ENCODE measurements around the gene SLCO2B1. TPM values are rescaled to one million over a fixed set of nuclear protein-coding genes. Genes with fewer than 3 reads are reported as not detected.

SLCO2B1 gene
- total RNA-seq, 1 experiment from 2014 or later, result 277 TPM

DNA sequence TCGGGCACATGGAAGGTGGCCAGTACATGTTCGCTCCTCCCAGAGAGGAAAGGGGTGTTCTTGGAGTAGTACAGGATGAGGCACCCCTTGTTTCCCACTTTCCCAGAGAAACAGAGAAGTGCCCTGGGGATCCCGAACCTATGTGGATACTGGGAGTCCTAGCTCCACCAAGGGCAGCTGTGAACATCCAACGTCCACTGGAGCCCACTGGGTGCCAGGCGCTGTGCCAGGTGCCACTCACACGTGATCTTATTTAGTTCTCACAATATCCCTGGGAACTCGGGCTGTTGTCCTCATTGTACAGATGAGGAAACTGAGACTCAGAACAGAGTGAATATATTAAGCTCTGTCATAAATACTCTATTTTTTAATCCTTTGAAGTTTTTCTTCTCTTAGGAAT lies 12.0 kb downstream of the SLCO2B1 start:
- Histone ChIP-seq H3K4me1 (peaks cover 98% of the 10 kb centered on the region), H3K9me3 (peaks cover 10% of the 10 kb centered on the region), H3K27me3 (replicated peaks; ENCODE audit: control insufficient read depth, insufficient read depth, low read length) (no peaks in the 10 kb centered on the region), H3K36me3 (ENCODE audit: control insufficient read depth, insufficient read depth, low read length) (peaks cover 15% of the 10 kb centered on the region), H3K4me3 (ENCODE audit: low read depth, low read length) (no peak overlapping the region)
- no peak for DNase-seq
- Mint-ChIP-seq H3K4me1 (ENCODE audit: low read depth, unreplicated experiment) (peaks cover 70% of the 10 kb centered on the region), H3K9me3 (ENCODE audit: unreplicated experiment) (peaks cover 14% of the 10 kb centered on the region), H3K27ac (ENCODE audit: unreplicated experiment) (peak overlapping the region; percentile 97), H3K27me3 (ENCODE audit: insufficient read depth, unreplicated experiment) (no peaks in the 10 kb centered on the region), H3K4me3 (ENCODE audit: unreplicated experiment) (peak overlapping the region; percentile 43), H3K36me3 (ENCODE audit: insufficient read depth, unreplicated experiment) (peaks cover 83% of the 10 kb centered on the region)
- TF ChIP-seq, protein P1, sequence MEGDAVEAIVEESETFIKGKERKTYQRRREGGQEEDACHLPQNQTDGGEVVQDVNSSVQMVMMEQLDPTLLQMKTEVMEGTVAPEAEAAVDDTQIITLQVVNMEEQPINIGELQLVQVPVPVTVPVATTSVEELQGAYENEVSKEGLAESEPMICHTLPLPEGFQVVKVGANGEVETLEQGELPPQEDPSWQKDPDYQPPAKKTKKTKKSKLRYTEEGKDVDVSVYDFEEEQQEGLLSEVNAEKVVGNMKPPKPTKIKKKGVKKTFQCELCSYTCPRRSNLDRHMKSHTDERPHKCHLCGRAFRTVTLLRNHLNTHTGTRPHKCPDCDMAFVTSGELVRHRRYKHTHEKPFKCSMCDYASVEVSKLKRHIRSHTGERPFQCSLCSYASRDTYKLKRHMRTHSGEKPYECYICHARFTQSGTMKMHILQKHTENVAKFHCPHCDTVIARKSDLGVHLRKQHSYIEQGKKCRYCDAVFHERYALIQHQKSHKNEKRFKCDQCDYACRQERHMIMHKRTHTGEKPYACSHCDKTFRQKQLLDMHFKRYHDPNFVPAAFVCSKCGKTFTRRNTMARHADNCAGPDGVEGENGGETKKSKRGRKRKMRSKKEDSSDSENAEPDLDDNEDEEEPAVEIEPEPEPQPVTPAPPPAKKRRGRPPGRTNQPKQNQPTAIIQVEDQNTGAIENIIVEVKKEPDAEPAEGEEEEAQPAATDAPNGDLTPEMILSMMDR (IDR thresholded peaks at IDR 0.05; ENCODE audit: insufficient read depth in 1 of 2, low read depth in 1 of 2, low read length in 1 of 2, severe bottlenecking in 1 of 2, unreplicated experiment in 1 of 2), result no peak
- ChIA-PET CTCF (interaction anchor here (1.7 to 2.1 kb wide), 2 partner anchors 17 to 41 kb away, joined by 5 to 14 read pairs; no protein-coding TSS in a partner anchor), POLR2A (no interaction called here)
- no TSS peak for BruUV-seq (replicated peaks)
- intact Hi-C loops (cut with micrococcal nuclease; ENCODE audit: unreplicated experiment), result no loop called here

DNA sequence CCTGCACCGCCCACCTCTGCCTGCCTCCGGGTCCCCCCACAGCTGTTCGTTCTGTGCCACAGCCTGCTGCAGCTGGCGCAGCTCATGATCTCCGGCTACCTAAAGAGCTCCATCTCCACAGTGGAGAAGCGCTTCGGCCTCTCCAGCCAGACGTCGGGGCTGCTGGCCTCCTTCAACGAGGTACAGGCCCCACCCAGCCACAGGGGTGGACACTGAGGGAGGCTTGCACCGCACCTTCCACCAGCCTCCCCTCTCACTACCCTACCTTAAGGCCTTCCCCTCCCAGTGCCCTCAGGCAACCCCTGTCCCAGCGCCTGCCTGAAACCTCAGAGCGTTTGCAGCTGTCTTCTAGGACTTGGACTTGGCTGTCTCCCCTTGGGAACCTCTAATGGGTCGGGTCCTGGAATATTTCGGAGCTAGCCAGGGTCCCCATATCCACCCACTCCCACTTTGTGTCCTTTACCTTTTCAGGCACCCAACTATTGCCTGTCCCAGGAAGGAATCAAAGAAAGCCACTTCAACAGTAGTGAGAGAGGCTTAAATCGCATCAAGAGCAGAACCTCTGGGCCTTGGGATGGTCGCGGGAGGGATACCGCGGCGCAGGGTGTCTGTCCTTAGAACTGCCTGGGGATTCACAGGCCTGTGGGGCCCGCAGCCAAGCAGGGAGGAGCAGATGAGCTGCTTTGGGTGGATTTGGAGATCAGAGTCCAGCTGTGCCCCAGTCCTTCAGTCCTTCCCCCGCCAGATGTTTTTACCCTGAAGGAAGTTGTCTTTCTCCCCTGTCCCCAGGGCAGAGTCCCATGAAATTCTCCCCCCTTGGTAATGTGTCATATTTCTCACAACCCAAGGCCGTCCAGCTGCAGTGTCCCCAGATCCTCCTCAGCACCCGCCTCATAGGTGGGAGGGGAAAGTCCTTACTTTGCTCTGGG lies 13.3 kb downstream of the SLCO2B1 start:
- Histone ChIP-seq H3K9me3 (peaks cover 10% of the 10 kb centered on the region), H3K4me1 (peaks cover 98% of the 10 kb centered on the region), H3K36me3 (ENCODE audit: control insufficient read depth, insufficient read depth, low read length) (peaks cover 16% of the 10 kb centered on the region), H3K27me3 (replicated peaks; ENCODE audit: control insufficient read depth, insufficient read depth, low read length) (no peaks in the 10 kb centered on the region), H3K4me3 (ENCODE audit: low read depth, low read length) (no peak overlapping the region)
- Mint-ChIP-seq H3K4me1 (ENCODE audit: low read depth, unreplicated experiment) (peaks cover 81% of the 10 kb centered on the region), H3K27me3 (ENCODE audit: insufficient read depth, unreplicated experiment) (no peaks in the 10 kb centered on the region), H3K4me3 (ENCODE audit: unreplicated experiment) (peak overlapping the region; percentile 43), H3K27ac (ENCODE audit: unreplicated experiment) (peak overlapping the region; percentile 97), H3K36me3 (ENCODE audit: insufficient read depth, unreplicated experiment) (peaks cover 93% of the 10 kb centered on the region), H3K9me3 (ENCODE audit: unreplicated experiment) (peaks cover 14% of the 10 kb centered on the region)
- intact Hi-C loops (cut with micrococcal nuclease; ENCODE audit: unreplicated experiment), result no loop called here
- ChIA-PET CTCF (interaction anchor here (0.6 to 2.1 kb wide), 5 partner anchors 8 to 40 kb away, joined by 3 to 14 read pairs (median 7); no protein-coding TSS in a partner anchor), POLR2A (interaction anchor here (1.0 kb wide), 1 partner anchor 8 kb away, joined by 7 read pairs; no protein-coding TSS in a partner anchor)
- TF ChIP-seq, protein P1 (IDR thresholded peaks at IDR 0.05; ENCODE audit: insufficient read depth in 1 of 2, low read depth in 1 of 2, low read length in 1 of 2, severe bottlenecking in 1 of 2, unreplicated experiment in 1 of 2), result no peak
- peak; percentile 75 to 80 for DNase-seq
- no TSS peak for BruUV-seq (replicated peaks)

DNA sequence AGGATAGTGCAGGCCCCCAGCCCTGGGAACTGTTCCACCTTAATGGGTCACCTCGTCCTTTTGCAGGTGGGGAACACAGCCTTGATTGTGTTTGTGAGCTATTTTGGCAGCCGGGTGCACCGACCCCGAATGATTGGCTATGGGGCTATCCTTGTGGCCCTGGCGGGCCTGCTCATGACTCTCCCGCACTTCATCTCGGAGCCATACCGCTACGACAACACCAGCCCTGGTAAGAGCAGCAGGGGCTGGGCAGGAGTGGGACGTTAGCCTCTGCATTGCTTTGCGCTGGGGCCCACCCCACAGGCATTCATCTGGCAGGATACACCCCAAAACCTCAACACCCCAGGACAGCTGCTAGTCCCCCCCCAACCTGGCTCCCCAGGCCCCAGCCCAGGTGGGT lies 14.8 kb downstream of the SLCO2B1 start:
- H3K4me1 ChIP-seq, result peaks cover 98% of the 10 kb centered on the region
- CTCF ChIA-PET, result interaction anchor here (0.6 to 1.7 kb wide), 2 partner anchors 10 to 105 kb away, joined by 4 to 7 read pairs; no protein-coding TSS in a partner anchor
- POLR2A ChIA-PET, result no interaction called here
- intact Hi-C loops (cut with micrococcal nuclease; ENCODE audit: unreplicated experiment), result no loop called here
- H3K27me3 ChIP-seq (replicated peaks; ENCODE audit: control insufficient read depth, insufficient read depth, low read length), result no peaks in the 10 kb centered on the region
- DNase-seq, result no peak
- Mint-ChIP-seq H3K27me3 (ENCODE audit: insufficient read depth, unreplicated experiment) (no peaks in the 10 kb centered on the region), H3K36me3 (ENCODE audit: insufficient read depth, unreplicated experiment) (peaks cover 91% of the 10 kb centered on the region), H3K27ac (ENCODE audit: unreplicated experiment) (peak overlapping the region; percentile 97), H3K9me3 (ENCODE audit: unreplicated experiment) (peaks cover 9% of the 10 kb centered on the region), H3K4me3 (ENCODE audit: unreplicated experiment) (no peak overlapping the region), H3K4me1 (ENCODE audit: low read depth, unreplicated experiment) (peaks cover 79% of the 10 kb centered on the region)
- no TSS peak for BruUV-seq (replicated peaks)
- peaks cover 9% of the 10 kb centered on the region for H3K9me3 ChIP-seq
- H3K4me3 ChIP-seq (ENCODE audit: low read depth, low read length), result no peak overlapping the region
- H3K36me3 ChIP-seq (ENCODE audit: control insufficient read depth, insufficient read depth, low read length), result peaks cover 28% of the 10 kb centered on the region
- TF ChIP-seq, protein P1 (IDR thresholded peaks at IDR 0.05; ENCODE audit: insufficient read depth in 1 of 2, low read depth in 1 of 2, low read length in 1 of 2, severe bottlenecking in 1 of 2, unreplicated experiment in 1 of 2), result no peak

Data from Caco-2 (cell line).